ENCODE data around the gene MUC5AC.

The MUC5AC gene

GRCh38 chr11:1217151-1217550 lies 59.4 kb downstream of the MUC5AC start:
- DNase-seq = no peak

- no peak for DNase-seq
These were observed 60.6 kb downstream of the MUC5AC start for GRCh38 chr11:1218256-1218787.

- DNase-seq = no peak
These were observed 61.2 kb downstream of the MUC5AC start for GRCh38 chr11:1218788-1219445.

- DNase-seq = no peak
These were observed 61.7 kb downstream of the MUC5AC start for GRCh38 chr11:1219446-1219833.

- DNase-seq = no peak
These were observed 62.4 kb downstream of the MUC5AC start for GRCh38 chr11:1219834-1220815.

- no peak for DNase-seq
These were observed 63.4 kb downstream of the MUC5AC start for GRCh38 chr11:1220941-1221721.

GRCh38 chr11:1221848-1222311 lies 64.1 kb downstream of the MUC5AC start:
- no peak for DNase-seq

GRCh38 chr11:1222491-1223345 lies 65.0 kb downstream of the MUC5AC start, which contains the start of gene MUC5B:
MUC5B (plus strand) TSS chr11:1223066; CDS start chr11:1223124, 58 bp downstream.
- DNase-seq = no peak

- no peak for DNase-seq
These were observed 65.8 kb downstream of the MUC5AC start for GRCh38 chr11:1223346-1224110.

- DNase-seq = no peak
These were observed 66.3 kb downstream of the MUC5AC start for GRCh38 chr11:1224111-1224490.

GRCh38 chr11:1224491-1225385 lies 67.0 kb downstream of the MUC5AC start:
- no peak for DNase-seq

GRCh38 chr11:1225386-1226225 lies 67.9 kb downstream of the MUC5AC start:
- DNase-seq = no peak

GRCh38 chr11:1226226-1226985 lies 68.7 kb downstream of the MUC5AC start:
- no peak for DNase-seq

- DNase-seq = no peak
These were observed 69.3 kb downstream of the MUC5AC start for GRCh38 chr11:1226986-1227550.

GRCh38 chr11:1227551-1228100 lies 69.9 kb downstream of the MUC5AC start:
- DNase-seq = no peak

GRCh38 chr11:1228101-1228821 lies 70.5 kb downstream of the MUC5AC start:
- DNase-seq = no peak
